Muscle of arm (tissue), 12 donors: Measurements from ENCODE around the gene INSM1. TPM values are rescaled to one million over a fixed set of nuclear protein-coding genes. Genes with fewer than 3 reads are reported as not detected.

Experiments used
- DNase-seq: peaks from one replicate; pipeline ENCODE4 v3.0.0-alpha.2; 2013
- polyA plus RNA-seq, 12 donors: library from polyadenylated mRNA; unstranded; fragments of 120-200 nt; gene quantifications; one replicate each; pipeline ENCODE4 v1.2.1, GENCODE V29; 2013; ENCODE audit not compliant: insufficient read length in 12 of 12

INSM1 gene
- polyA plus RNA-seq, 12 donors, result 0.07 to 6.1 (median 0.17) TPM; not detected in 1

DNA sequence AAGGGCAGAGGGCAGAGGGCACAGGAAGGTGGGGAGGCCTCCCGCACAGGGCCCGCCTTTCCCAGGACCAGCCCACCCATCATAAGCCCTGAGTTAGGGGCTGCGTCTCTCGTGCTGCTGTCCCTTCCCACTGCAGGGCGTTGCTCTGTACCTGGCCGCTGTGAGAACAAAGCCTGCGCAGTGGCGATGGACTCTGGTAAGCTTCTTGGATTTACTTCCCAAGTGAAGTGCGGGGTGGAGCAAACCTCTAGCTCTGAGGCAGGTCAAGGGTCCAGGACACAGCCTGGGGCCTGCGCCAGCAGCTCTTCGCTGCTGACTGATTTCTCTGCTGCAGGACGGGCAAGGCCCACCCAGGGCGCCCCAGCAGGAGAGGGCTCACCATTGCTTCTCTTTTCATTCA lies 23.9 kb downstream of the INSM1 start:
- DNase-seq, result no peak

DNA sequence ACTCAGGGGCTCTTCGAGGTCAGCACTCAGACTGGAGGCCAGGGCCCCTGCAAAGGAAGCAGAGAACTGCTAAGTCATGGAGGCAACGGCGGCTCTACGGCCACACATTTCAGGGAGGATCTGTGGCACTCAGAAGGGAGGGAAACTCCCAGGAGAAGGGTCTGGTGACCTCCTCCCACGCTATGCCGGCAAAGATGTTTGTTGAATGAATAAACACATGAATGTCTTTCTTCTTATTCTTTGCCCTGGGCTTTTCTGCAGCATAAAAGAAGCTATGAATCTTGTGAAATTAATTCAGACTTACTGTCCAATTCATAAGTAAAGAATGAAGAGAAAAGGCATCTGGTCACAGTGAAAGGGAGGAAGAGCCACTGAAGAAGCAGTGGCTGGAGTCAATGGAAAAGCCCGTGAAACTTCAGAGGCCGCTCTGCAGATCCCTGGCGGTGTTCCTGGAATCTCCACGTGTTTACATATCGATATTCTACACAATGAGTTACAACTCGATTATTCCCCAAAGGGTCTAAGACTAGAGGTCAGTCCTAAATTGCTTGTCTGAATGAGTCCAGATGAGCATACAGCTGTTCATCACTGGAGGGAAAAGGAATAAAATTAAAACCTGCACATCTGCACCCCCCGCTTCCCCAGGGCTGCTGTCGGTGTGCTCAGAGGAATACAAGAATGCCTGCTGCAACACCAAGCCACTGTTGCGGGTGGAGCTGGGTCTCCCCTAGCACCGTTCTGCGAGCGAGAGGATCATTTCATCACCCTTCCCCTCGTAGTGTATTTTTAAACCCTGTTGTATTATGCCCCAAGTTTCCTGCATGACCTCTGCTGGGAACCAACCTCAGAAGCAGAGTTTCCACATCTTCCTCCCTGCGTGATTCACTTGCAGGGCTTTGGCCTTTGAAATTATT lies 25.6 kb downstream of the INSM1 start:
- peak; percentile 78 for DNase-seq

DNA sequence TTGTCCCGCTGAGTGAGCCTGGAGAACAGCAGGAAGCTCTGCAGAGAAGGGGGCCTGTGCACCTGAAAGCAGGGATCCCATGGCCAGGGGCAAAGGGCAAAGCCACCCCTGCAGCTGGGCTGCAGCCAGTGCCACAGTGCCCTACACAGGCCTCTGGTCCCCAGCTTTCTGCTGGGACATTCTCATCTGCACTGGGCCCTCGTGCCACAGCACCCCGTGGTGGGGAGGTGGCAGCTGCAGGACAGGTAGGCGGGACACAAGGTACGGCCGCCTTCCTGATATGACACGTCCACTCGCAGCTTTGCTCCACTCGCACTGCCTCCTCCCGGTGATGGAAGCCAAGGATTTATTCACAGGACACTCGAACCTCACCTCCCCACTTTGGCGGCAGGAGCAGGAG lies 27.2 kb downstream of the INSM1 start:
- DNase-seq, result no peak

DNA sequence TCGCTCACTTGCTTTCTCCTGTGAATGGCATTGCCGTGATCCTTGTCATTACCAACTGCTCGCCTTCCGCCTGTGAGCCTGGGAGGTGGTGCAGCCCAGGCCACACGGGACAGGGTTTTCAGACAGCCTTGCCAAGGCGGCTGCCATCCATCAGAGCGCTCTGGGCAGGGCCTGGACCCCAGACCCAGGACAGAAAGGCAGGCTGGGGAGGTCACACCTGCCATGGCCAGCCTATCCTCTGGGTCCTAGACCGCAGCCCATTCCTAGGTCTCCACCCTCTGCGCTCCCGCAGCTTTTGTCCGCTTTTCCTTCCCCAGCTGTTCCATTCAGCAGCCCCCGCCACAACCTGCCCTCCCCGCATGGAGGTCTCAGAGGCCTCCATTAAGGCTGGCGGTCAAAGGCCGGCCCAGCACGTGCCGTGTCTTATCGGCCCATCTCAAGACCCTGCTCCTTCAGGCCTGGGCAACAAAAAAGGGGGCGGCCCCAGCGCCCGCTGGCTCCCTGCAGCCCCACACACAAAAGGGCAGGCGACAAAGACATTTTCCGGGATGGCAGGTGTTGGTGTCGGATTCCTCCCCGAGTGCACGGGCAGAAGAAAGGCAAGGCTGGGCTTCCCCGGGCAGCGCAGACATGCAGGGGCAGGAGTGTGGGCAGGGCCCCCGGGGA lies 28.1 kb downstream of the INSM1 start:
- no peak for DNase-seq

DNA sequence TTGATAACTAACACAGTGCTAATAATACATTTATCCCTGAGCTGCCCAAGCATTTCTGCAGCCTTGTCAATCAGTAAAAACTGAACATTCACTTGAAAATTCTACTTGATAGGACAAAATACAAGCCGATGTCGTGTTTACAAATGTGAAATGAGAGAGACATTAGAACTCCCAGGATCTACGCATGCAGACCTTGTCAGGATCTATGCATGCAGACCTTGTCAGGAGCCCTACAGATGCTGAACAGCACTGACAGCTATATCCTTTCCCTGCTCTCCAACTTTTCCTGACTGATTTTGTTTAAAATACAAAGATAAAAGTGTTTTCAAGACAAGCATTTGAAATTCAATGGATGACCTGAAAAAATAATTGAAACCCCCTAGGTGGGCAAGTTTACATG lies 28.9 kb downstream of the INSM1 start:
- no peak for DNase-seq

DNA sequence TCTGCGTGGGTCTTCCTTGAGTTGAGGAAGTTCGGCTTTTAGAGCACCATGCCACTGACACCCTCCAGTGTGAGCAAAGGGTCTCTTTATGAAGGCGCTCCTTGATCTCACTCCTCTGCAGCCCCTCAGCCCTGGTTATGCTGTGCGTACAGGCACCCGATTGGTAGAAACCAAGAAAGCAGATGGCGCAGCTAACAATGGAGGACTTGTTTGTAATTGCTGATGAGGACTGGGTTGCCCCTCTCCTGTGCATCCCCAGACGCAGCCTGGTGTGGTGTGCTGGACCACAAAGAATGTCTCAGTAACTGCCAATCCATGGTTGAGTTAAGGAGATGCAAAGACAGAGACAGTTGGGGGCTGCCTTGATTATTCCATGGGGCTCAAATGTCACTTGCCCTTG lies 30.2 kb downstream of the INSM1 start:
- DNase-seq, result no peak

DNA sequence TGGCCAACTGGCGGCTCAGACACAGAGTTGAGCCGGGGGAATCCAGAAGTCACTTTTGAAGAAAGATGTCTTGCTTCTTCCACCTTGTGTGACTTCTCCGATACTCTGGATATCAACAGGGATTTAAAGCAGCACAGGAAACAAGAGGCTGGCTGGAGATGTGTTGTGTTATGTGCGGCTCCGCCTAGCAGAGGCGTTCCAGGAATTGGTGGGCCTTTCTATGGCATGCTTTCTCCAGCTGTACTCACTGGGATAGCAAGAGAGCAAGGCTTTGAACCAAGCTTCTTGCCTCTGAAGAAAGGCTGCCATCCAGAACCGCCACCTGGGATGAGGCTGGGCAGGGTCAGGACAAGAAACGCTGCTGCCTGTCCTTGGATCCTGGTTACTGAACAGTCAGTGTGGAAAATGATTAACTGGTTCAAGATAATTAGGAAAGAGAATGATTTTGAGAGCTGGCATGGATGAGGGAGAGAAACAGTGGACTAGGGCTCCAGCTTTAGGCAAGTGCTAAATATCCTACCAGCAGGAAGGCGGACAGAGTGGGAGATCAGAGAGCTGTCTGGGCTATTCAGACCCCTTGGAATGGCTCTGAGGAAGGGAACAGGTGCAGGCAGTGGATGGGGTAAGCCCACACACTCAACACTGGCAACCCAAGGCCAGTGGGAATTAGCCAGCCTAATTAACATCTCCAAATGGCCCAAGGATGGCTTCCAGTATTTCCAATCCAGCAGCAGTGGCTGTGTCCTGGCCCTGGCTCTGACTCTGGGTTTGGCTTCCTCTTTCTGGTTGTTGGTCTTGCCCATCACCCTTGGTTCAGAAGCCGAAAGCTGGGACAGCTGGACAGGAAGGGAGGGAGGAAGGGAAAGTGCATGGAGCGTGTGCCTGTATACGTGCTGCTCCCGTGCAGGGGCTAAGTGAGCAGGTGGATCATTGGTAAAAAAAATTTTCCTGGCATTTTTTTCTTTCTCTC lies 31.9 kb downstream of the INSM1 start:
- DNase-seq, result no peak

DNA sequence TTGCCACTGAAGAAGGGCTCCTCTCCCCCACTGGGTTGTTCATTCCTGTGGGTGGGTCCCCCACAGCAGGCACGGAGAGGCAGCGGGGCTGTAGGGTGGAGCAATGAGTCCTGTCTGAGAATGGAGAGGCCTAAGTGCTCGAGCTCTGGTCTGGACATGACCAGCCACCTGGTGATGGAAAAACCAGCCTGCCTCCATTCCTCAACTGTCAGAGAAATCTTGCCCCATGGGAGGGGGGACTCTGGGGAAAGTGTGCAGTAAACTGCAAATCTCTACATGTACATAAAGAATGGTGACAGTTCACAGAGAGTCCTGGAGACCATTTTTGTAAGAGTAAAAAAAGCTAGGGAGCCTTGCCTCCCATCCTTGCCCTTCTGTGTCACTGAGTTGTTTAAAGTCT lies 34.1 kb downstream of the INSM1 start:
- no peak for DNase-seq

DNA sequence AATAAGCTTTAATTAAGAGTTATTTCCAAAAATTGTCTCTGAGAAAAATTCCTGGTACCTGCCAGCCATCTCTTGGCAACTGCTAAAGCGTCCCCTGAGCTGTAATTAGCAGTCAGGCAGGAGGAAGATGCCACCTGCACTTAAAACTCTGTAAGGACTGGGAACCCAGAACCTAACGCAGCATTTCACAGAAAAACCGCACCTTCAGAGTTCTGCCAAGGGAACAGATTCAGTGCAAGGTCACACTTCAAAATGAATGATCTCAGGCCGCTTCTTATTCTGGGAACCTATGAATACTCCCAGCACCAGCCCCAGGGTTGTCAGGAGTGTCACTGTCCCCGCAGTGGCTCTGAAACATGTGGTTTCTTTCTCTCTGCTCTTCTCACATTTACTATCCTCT lies 36.7 kb downstream of the INSM1 start:
- DNase-seq, result no peak

DNA sequence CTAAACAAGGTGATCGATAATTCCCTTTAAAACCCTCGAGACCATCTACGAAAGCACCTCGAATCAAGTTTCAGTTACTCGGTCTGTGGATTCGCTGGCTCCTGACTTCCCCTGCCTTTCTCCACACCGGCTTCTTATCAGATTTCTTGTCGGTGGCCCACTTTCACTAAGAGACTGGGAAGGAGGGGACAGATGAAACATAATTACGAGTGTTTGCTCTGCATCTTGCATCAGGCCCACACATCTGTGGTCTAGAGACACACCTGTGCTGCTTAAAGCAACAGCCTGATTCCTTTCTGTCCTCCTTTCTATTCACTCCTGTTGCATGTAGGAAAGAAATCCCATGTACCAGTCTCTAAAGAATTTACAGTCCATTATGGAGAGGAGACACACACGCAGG lies 37.7 kb downstream of the INSM1 start:
- no peak for DNase-seq

DNA sequence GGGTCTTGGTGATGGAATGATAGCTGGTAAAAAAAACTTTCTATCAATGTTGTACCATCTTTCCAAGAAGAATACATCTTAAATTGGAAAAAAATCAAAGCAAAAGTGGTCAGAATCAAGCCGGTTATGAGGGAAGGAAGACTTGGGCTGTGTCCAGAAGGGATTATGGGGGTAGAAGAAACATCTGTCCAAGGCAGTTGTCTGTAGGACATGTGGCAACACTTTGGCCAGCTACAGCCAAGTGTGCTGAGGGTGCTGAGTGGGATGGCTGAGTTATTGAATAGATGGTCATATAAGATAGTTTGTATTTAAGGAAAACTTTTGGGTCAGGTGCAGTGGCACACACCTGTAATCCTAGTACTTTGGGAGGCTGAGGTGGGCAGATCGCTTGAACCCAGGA lies 38.4 kb downstream of the INSM1 start:
- DNase-seq, result peak; percentile 9

DNA sequence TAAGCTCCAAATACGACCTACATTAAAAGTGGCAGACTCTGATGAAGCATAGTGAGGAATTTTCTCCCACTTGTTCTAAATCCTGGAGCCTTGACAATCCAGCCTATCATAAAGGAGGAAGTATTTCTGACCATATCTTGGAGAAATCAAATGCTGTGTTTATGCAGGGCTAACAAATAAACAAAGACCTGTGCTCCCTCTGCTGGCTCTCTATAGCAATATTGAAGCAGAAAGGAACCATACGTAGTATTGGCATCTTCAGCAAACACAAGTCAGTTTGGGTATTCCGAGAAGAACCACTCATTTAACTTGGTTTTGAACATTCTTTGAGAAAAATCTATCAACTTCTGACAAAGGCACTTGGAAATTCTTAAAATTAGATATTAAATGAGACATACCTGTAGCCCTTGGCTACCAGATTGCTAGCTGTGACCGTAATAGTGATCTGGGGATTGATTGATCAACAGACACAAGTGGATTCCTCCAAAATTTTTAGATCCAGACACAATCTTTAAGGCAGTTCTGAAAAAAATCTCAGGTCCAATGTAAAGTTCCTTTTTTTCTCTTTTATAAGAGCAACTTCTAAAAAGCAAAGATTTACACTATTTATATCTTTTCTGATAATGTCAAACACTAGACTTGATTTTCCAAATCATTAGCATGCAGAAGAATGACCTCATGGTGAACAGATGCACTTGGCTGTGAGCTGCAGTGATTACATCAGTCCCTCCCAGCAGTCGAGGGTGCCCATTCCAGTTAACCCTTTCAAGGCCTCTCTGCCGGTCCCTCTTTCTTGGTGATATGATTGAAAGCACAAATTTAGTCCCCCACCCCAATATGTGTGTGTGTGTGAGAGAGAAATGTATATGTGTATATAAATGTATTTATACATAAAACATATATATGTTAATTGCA lies 40.2 kb downstream of the INSM1 start:
- peak; percentile 25 for DNase-seq

DNA sequence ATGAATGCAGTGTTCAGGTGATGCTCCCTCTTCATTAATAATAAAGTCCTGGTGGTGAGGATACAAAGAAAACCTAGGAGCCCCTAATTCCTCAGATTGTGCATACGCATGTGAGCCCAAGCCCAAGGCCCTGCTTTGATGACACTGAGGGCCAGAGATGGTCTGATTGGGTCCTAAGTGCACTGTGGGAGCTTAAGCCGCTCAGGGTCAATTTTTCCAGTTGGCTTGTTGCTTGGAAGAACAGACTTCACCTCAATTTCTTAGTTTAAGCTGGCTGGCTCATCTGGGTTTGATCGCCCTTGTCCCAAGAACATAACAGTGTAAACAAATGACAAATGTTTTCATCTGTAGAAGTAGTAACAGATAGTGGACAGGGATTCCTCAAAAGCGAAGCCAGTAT lies 41.4 kb downstream of the INSM1 start:
- DNase-seq, result no peak

DNA sequence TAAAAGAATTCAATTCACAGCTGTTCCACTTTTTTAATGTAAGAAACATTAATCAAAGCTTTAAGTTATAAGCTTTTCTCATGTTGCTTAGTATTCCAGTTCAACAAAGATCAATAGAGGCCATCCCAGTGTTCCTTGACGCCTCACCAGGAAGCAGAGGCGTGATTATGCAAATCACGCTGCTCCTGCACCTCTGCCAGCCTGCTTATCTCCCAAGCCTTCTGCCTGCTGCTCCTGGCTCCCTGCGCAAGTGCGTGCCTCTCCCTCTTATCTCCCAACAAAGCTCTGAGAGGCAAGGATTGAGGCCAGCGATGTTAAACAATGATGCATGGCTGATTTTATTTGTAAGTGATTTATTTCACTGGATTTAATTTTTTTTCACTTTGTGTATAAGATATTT lies 42.8 kb downstream of the INSM1 start:
- peak; percentile 14 for DNase-seq

DNA sequence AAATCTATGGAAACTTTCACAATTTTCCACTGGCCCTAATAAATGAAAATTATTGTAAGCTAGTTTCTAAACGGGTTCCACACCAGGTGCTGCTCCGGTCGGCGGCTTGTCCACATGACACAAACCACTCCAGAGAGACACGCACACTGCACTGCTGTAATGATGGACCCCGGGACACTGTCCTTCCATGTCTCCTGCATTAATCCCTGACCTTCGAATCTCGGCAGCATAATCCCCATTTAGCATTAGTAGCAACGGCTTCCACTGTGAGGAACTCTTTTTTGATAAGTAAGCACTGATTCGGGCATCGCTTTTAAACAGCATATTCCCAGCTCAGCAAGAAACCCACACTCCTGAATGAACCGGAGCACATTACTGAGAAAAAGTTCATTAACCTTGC lies 43.5 kb downstream of the INSM1 start:
- no peak for DNase-seq

DNA sequence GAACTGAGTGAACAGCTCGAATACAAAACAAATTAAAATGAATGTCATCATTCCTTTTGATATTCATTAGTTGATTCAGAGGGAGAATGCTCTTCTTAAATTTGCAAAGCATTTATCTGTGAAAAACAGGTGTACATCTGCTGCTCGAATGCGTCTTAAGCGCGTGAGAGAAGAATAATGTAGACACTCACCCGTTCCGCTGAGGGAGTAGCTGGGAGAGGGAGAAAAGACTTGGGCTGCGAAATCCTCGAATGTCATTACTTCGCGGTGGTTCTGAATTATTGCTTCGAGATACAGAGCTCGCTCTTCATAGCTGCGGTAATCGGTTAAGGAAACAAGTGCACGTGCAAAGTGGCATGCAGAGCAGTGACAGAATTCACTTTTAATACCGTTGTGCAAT lies 43.9 kb downstream of the INSM1 start:
- no peak for DNase-seq

DNA sequence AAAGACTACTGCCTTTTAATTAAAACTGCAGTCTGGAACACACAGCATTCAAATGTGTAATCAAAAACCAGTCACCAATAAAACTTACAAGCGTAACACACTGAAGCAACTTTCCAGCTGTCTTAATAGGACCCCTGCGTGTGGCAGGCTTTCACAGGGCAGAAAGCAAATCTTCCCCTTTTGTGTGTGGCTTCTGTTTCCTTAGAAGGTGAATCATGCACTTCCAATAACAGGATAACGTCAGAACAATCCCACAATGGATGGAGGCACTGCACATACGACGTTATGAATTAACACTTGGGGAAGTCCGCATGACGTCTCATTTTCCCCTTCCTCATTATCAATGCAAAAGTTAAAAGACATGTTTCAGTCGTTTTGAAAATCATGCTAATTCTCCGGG lies 44.8 kb downstream of the INSM1 start:
- DNase-seq, result no peak

DNA sequence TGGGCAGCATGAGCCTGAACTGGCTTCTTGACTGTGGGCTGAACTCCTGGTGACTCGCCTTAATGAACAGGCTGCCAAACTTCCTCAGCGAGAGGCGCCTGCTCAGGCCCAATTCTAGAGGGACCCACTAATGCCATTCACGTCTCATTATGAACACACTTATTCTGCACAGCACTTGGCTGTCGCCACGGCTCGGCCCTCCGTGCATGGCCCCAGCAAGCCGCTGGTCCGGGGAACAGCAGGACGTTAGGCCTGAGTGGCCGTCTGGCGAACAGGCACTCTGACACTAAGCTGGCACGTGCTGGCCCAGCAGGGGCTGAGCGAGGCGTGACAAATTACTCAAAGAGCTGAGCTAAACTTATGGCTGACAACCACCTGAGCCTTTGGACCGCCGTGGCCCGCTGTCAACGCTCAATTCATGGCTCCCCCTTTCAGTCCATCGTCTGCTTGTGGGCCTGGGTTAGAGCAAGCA lies 45.9 kb downstream of the INSM1 start:
- DNase-seq, result no peak

DNA sequence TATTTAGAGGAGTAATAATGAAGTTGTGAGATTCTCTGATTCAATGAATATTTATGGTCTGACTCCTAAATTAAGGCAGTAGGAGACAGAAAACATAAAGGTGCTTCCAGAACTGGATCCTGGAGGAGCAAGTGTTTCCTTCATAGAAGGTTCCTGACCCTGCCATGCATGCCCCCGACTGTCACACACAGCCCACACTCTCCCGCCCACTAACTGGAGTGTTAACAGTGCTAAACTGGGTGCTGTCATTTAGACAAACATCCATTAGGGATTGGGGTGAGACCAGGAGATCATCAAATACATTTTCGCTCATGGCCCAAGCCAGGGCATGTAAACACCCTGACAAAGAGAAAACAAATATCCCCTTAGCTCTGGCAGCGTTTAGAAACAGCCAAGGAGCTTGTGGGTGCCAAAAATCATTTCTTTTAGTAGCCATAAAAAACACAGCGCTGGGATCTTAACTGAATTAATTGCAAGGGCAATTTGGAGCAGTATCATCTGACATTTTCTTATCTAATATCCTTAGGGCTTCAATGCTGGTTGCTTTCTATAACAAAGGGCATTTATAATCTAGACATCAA lies 46.8 kb downstream of the INSM1 start:
- DNase-seq, result no peak

DNA sequence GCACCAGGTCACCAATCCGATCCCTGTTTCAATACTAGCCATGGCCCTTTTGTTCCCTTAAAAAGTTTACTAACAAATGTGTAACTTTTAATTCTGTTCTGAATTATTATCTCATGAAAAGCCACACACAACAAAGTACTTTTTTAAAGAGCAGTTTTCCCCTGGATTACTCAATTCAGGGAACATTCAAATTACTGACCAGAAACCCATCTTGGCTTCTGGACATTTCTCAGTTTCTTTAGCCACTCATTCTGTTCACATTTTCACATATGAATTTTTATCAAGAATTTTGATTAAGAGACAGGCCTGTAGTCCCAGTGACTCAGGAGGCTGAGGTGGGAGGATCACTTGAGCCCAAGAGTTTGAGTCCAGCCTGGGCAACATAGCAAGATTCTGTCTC lies 47.4 kb downstream of the INSM1 start:
- no peak for DNase-seq
